RCC 7860 (cell line): ENCODE measurements around the gene FEZF2.

Experiments
- DNase-seq: peaks from one replicate; pipeline ENCODE4 v3.0.0-alpha.2; 2015; ENCODE audit warnings: low spot score
- FAIRE-seq: peaks from 2 replicates; lab custom pipeline; 2012; peaks lifted over from hg19 to GRCh38; lab: Jason Lieb, UNC

Gene FEZF2

DNA sequence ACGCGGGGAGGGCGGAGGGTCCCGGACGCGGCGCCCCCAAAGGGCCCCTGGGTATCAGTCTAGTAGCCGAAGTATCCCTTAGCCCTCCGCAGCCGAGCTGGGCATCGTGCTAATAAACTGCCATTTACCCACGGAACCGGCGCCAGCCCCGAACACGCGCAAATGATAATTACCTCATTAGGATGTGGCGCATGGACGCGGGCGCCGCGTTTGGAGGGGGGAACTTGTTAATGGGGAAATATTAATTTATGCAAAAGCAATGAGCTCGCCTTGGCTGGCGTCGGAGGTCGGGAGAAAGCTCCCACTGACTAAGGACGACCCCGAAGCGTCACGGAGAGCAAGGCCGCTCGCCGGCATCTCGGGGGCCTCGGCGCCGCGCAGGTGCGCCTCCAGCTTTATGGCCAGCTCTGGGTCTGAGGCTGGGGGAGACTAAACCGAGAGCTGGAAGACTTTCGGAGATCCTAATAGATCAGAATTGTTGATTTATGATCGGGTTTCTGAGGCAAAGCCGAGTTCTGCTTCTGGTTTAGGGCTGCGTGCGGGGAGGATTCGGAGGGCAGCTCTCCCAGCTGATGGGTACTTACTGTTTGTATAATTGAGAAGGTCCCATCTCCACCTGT is 474 bp upstream of the FEZF2 start:
- FAIRE-seq = no peak
- no peak for DNase-seq

DNA sequence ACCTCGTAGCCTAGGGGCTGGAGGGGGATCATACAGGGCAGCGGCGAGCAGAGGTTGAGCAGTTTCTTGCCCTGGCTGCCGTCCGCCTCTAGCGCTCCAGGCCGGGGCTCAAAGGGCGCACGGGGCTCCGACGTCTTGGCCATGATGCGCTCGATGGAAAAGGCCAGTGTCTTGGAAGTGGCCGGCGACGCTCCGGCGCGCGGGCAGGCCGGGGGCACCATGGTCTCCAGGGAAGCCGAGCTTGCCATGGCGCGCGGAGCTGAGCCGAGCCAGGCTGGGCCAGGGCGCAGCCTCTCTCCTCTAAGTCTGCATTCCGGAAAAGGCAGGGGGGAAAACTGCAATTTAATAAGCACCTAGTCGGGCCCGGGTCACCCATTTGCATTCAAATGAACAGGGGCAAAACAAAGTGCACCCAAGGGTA is 719 bp downstream of the FEZF2 start:
- FAIRE-seq (no peak), DNase-seq (no peak)

DNA sequence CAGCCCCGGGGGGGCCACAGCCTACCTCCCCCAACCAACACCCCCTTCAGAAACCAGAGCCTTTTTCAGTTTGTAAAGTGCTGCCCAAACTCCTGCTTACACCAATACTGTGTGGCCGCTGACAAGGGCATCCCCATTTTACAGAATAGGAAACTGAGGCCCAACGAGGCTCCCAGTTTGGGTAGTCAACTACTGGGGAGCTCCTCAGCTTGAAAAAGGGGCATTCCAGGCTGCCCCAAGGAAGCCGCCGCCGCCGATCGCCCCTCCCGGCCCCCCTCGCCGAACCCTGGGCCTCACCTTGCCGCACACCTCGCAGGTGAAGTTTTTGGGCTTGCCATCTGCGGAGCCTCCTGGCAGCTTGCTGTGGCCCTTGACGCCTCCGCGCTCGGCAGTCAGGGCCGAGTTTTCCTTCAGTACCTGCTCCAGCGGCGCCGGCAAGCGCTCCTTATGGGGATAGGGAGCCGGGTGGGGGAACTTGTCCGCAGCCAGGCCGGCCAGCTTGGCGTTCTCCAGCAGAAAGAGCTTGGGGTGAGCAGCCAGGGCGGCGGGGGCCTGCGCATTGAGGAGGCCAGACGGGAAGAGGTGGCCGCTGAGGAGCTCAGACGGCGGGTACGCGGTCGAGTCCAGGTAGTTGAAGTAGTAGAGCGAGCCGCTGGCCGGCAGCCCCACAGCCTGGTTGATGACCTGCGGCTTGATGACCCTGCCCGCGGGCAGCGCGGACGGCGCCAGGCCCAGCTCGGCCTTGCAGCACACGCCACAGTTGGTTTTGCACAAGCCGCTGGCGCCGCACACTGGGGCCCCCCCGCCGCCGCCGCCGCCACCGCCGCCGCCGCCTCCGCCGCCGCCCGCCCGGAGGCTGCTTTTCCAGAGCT is 1.4 kb downstream of the FEZF2 start:
- no peak for FAIRE-seq
- no peak for DNase-seq

DNA sequence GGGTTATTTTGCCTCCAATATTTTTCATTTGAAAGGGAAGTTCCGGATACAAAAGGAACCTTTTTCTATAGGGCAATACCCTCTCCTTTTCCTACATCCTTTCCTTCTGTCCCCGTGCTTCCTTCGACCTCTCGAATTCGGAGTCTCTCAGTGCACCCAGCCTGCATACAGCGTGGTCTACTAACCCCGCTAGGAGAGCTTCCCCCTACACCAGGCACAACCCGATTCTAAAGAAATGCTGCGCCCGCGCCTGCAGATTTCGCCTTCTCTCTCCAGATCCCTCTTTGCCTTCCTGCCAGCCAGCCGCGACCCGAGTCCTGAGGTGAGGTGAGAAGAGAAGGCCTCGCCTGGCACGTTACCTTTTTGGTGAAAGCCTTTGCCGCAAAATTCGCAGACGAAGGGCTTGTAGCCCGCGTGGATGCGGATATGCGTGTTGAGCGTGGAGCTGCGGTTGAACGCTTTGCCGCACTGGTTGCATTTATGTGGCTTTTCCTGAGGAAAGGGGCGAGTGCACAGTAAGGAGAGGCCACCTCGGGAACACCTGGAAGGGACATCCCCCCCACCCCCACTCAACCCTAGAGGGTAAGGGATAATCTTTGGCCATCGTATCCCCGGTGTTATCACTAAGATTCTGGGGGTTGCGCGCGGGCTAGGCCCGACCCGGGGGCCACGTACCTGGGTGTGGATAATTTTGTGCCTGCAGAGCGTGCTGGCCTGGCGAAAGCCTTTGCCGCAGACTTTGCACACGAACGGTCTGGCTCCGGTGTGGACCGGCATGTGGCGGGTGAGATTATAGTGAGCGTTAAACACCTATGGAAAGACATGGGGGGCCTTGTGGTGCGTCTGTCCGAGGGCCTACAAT is 2.3 kb downstream of the FEZF2 start:
- DNase-seq = no peak
- no peak for FAIRE-seq

DNA sequence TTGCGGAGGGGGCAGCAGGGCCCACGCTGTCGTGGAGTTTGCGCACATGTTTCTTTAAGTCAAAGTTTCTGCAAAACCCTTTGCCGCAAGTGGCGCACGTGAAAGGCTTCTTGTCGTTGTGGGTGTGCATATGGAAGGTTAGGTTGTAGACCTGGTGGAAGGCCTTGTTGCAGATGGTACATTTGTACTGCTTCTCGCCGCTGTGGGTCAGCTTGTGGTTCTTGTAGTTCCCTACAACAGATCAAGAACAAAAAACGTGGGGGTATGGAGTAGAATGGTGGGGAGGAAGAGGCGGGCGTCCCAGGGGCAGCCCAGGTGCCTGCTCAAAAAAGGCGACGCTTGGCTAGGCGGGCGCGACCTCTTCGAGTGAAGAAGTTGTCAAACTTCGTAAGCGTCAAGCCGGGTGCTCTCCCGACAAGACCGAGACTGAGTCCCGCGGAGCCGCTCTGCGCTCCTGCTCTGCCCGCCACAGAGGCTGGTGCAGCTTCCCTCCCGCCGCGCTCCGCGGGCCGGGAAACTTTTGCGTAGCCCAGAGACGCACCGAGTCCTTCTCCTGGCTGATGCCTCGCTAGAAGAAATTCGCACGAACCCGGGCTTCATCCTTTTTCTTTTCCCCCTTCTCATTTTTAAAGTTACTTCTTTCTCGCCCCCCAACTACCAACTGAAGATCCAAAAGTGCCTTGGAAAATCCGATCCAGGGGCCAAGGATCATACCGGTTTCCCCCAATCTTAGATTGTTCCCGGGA is 3.1 kb downstream of the FEZF2 start:
- DNase-seq (no peak), FAIRE-seq (no peak)

DNA sequence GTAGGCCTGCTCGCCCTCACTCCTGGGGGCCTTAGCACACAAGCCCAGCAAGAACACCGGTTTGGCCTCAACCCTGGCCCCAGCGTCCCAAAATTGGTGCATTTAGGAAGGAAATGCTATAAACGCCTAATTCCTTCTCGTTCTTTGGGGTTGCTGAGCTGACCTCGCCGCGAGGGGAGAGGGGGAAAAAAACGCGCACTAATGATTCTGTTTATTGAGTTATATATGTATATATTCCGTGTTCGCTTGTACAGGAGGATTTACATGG is 3.9 kb downstream of the FEZF2 start:
- FAIRE-seq (no peak), DNase-seq (no peak)

DNA sequence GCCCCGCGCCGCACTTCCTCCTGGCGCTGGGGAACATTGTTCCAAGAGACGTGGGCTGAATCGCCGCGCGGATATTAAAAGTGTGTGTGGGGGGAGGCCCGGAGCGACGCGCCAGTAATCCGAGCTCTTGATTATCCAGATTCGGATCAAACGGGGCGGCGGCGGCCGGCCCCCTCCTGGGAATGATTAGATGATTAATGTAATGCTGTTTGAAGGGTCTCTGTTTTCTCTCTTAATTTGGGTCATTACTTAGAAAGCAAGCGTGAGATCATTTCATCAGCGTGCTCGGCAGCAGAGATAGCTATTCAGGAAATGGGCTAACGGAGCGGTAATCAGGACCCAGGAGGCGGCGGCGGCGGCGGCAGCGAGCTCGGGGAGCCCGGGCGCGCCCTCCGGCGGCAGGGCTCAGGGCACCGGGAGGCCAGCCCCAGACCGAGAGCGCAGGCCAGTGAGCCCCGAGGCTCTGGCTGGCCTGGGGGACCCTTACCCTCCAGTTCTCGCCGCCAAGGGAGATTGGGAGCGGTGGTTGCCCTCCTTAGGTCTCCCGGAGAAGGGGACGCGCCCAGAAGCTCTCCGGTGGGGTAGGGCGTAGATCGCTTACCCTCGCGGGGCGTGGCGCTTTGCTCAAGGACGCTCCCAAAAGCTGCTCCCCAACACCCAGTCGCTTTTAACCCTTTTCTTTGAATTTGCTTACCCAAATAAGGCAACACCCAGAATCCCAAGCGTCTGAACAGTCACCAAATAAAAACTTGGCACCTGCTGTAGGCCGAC is 4.5 kb downstream of the FEZF2 start:
- DNase-seq = no peak
- FAIRE-seq = no peak

DNA sequence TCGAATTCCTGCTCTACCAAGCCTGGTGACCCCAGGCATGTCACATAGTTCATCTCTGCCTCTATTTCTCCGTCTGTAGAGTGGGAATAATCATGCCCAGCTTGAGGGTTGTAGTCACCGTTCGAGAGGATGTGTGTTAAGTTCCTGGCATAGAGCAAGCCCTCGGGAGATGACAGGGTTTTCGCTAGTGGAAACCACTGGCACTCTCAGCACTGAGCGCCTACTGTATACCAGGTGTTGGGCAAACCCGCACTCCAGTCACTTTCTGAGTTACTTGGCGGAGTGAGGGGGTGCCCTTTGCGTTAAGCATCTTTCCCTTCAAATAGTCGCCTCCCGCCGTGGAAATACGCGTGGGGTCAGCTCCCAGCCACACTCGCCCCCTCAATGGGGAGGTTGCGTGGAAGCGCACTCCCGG is 5.1 kb downstream of the FEZF2 start:
- no peak for DNase-seq
- FAIRE-seq = no peak

DNA sequence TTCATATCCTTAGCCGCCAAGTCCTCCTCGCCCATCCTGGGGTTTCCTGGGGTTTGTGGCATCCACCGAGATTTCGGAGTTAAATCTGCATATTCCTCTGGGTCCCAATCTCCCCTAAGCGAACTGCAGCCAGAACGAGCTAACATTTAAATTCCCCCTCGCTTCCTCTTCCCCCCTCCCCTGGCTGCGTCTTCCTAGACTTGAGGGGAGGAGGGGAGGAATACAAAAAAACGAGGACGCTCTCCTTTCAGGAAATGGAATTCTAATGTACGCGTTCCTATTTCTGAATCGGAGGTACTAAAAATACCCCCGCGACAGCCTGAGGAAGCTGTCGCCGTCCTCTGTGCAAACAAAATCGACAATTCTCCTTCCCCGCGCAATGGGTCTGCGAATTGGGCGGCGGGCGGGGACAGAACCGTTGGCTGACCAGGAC is 5.6 kb downstream of the FEZF2 start:
- FAIRE-seq (no peak), DNase-seq (no peak)

DNA sequence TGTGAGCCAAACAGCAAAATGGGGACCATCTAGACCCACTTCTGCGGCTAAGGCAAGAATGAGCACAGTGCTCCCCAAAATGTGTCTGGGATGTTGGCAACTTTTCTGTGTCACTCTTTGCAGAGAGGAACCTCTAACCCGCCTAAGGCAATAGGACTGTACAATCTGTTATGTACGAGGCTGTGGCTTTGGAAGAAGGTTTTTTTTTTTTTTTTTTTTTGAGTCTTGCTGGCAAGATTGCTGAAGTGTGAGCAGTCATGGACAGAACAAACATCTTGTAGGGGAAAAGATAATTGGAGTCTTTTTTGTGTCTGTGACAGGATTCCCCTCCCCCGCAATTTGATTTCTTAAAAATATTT is 7.2 kb downstream of the FEZF2 start:
- DNase-seq (no peak), FAIRE-seq (no peak)

DNA sequence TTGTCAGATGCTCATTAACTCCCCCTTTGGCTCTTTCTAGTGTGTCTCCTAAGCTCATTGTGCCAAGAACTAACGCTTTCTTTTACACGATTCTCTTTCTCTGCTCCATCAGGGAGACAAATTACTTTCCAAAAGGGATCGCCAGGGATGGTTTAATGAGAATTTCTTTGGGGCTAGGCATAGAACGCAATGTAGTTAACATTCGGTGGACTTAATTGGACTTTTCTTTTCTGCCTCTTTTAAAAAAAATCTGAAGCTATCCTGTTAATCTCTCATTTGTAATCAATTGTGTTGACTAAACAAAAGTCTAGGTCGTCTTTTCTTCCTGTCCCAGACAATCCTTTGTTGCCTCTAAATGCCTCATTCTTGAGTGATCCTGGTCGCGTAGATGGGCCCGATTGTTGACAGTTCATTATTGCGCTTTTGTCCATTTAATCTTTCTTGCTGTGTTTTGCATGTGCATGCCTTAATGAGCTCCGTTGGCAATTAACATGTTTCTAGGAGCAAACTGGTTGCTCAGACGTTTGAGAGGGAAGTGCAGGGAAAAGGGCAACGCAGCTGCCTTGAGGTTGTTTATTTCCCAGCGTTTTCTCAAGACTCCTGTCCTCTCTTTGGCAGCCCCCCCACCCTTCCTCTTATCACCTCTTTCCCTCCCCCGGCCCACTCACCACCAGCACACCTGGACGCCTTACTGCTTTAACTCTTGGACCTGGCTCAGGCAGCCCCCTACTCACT is 7.8 kb downstream of the FEZF2 start:
- FAIRE-seq (no peak), DNase-seq (no peak)

DNA sequence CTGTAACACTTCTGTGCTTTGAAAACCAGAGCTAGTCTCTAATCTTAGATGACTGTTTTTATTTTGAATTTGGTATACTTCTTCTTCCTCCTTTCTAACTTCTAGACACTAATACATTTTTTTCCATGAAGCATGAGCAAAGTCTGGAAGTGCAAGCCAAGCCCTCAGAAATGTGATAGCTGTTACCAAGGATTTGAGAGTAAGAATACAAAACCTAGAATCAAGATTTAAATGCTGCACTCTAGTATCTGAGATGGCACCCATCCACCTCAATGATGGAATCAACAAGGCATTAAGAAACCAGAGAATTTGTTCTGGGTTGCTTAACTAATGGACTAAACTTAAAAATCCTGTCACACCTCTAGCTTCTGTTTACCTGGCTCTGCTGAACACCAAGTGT is 9.2 kb downstream of the FEZF2 start:
- DNase-seq (no peak), FAIRE-seq (no peak)

DNA sequence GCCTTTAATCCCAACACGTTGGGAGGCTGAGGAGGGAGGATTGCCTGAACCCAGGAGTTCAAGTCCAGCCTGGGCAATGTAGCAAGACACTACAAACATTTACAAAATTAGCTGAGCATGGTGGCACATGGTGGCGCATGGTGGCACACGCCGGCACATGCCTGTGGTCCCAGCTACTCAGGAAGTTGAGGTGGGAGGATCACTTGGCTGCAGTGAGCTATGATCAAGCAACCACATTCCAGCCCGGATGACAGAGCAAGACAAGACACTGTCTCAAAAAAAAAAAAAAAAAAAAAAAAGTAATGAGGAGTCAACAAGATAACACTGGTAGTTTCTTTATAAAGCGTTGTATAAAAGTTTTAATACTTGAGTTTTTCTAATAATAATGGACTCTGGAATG is 10.1 kb downstream of the FEZF2 start:
- FAIRE-seq (no peak), DNase-seq (peak; percentile 42)

DNA sequence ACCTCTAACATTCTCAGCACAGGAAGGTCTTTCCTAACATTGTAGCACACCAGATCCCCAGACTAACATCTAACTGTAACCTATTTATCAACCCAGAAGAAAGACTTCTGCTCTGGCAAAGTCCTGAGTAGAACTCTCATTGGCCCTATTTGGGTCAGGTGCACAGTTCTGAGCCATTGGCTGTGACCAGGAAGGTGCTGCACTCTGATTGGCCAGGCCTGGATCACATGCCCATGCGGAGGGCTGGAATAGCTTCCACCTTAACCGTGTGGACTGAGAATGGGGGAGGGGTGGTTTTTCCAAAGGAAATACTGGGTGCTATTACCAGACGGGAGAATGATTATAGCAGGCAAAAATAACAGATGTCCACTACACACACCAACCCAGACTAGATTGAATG is 11.5 kb downstream of the FEZF2 start:
- DNase-seq (no peak), FAIRE-seq (no peak)

DNA sequence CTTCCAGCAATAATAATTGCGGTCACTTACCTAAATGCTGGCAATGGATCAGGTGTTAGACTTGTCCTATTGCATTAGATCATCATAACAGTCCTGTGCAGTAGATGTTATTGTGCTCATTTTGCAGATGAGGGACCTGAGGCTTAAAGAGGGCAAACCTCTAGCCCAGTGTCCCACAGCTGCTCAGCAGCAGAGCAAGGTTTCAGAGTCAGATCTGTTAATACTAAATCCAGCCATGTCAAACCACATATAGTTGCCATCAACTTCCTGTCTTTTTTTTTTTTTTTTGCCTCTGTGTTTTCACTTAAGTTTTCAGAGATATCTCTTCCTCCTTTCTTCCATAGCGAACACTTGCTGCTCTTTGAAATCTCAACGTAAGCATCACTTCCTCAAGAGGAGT is 12.1 kb downstream of the FEZF2 start:
- DNase-seq (no peak), FAIRE-seq (no peak)

DNA sequence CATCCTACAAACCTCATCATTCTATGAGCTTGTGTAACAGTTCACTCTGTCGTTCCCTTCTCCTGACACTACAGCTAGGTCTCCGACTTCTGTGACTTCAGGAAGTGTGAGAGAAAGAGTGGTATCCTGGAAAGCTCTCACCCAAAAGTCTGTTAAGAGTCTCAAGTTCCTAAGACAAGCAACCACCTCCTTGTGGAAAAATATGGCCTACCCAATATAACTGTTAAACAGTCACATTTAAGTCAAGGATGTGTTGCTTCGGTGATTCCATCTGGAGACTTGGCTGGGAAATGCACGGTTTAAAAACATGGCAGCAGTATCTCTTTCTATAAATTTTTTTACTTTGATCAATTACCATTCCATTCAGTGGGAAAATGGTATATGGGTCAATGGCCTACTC is 13.8 kb downstream of the FEZF2 start:
- no peak for DNase-seq
- no peak for FAIRE-seq

DNA sequence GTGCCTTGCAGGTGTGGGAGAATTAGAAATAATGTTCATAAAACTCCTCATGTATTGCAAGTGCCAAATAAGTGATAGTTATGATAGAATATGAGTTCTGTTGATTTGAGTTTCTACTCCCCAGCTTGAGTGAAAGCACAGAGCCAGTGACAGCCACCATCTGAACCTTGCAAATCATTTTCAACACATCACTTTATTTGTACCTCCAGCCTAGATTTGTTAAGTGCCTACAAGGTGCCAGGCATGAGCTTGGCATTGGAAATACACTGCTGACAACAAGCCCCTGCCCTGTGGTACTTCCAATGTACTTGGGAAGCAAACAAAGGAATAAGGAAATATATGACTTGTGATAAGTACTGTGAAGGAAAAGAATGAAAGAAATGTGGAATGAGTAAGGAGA is 17.0 kb downstream of the FEZF2 start:
- FAIRE-seq = no peak
- DNase-seq = no peak

DNA sequence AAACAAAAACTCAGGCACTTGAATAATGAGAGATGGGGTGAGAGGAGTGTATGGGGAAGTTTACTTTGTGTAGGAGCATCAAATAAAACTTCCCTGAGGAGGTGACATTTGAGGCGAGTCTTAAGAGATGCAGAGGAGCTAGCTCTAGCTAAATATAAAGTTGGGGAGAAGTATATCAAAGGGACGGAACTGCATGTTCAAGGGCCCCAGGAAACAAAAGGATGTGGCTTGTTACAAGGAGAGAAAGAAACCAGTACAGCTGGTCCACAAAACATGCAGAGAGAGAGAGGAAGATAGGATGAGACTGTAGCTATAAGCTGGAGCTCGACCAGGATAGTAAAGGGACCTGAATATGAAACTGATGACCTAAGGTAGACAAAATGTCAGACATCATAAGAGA is 17.6 kb downstream of the FEZF2 start:
- FAIRE-seq (no peak), DNase-seq (no peak)

DNA sequence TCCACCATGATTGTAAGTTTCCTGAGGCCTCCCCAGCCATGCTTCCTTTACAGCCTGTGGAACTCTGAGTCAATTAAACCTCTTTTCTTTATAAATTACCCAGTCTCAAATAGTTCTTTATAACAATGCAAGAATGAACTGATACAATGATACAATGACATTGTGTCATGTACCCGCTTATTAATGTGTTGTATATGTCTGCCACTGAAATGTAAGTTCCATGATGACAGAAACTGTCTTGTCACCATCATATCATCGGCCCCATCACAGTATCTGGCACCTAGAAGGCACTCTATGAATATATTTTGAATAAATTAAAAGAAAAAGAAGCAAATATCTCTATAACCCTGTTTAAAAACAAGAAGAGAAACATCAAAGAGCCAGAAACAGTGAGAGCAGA is 29.6 kb downstream of the FEZF2 start:
- no peak for FAIRE-seq
- DNase-seq = no peak

DNA sequence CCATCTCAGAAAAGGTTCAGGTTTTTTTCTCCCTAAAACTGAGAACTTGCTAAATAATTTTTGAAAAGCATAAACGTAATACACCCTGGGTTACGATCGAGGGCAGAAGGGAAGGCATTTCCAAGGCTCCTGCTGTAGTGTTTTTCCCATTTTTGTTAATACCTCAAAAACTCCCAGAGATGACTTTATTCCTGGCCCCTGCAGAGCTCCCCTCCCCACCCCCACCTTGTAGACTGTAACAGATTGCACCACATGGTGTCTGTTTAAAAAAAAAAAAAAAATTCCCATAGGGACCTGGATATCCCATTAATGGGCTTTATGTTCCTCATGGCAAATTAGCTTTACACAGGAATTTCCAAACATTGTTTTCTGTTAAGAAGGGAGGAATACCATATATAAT is 38.2 kb downstream of the FEZF2 start:
- DNase-seq (no peak), FAIRE-seq (no peak)
